NB4 (cell line): ENCODE measurements around the gene CCDC88C.

Experiments
- DNase-seq: peaks from one replicate; pipeline ENCODE4 v3.0.0; 2010; ENCODE audit warnings: low read depth
- H3K4me3 ChIP-seq: one replicate; pipeline ENCODE4 v1.5.1; 2011; ENCODE audit warnings: mild to moderate bottlenecking, low read depth, low read length, moderate library complexity
- MYC ChIP-seq: IDR thresholded peaks from 2 replicates; pipeline ENCODE4 v1.6.1; 2011; ENCODE audit warnings: low read depth, low read length
- POLR2A ChIP-seq: IDR thresholded peaks from 2 replicates; pipeline ENCODE4 v1.6.1; 2011; ENCODE audit warnings: mild to moderate bottlenecking; ENCODE audit not compliant: insufficient read length; ENCODE audit errors: extremely low read depth
- TF ChIP-seq, protein P1 (sequence below): IDR thresholded peaks from 2 replicates; pipeline ENCODE4 v1.6.1; 2011; ENCODE audit warnings: low read depth, low read length
- TF ChIP-seq, protein P2 (sequence below): IDR thresholded peaks from one replicate; pipeline ENCODE4 v1.5.1; 2012; ENCODE audit warnings: low read depth, low read length

The CCDC88C gene

DNA sequence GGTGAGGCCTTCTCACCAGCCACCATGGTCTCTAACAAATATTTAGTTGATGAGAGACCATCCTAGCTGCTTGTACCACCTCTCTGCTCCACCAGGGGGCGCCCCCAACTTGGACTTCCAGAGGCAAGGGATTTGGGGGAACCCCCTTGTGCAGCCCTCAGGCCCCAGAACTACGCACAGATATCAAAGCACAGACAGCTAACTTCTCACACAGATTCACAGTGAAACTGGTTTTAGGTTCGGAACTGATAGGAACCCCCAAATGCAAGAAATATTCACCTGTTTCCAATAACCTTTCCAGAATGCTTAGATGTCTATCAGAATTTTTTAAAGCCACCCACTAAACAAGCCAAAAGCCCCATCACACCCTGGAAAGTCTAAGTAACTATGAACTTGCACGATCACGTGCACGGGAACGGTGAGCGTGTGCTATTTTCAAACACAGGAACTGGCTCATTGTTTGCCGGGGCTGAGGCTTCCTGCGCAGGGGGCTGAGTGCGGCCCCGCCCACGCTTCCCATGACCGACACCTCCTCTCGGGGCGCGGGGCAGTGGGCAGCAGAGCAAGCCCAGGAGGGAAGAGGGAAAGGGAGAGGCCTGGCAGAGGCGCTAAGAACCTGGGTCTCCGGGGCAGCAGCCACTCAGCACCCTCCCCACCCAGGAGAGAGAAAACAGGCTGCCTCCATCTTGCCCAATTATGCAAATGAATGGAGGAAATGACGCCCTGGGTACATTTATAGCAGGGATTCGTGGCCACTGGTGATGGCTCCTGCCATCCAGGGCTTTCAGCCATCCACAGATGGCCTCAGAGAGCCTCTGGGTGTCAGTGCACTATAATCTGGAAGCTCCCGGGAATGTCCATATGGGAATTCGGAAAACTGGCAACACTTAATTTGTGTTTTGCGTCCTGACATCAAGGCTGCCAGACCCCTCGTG, 93.7 kb downstream of the CCDC88C start:
- TF ChIP-seq, protein P1, sequence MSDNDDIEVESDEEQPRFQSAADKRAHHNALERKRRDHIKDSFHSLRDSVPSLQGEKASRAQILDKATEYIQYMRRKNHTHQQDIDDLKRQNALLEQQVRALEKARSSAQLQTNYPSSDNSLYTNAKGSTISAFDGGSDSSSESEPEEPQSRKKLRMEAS = peak; percentile 95
- TF ChIP-seq MYC (peak; percentile 56), POLR2A (no peak)
- TF ChIP-seq, protein P2, sequence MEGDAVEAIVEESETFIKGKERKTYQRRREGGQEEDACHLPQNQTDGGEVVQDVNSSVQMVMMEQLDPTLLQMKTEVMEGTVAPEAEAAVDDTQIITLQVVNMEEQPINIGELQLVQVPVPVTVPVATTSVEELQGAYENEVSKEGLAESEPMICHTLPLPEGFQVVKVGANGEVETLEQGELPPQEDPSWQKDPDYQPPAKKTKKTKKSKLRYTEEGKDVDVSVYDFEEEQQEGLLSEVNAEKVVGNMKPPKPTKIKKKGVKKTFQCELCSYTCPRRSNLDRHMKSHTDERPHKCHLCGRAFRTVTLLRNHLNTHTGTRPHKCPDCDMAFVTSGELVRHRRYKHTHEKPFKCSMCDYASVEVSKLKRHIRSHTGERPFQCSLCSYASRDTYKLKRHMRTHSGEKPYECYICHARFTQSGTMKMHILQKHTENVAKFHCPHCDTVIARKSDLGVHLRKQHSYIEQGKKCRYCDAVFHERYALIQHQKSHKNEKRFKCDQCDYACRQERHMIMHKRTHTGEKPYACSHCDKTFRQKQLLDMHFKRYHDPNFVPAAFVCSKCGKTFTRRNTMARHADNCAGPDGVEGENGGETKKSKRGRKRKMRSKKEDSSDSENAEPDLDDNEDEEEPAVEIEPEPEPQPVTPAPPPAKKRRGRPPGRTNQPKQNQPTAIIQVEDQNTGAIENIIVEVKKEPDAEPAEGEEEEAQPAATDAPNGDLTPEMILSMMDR = peak; percentile 93
- peak overlapping the region; percentile 34 for H3K4me3 ChIP-seq
- peak; percentile 90 for DNase-seq

DNA sequence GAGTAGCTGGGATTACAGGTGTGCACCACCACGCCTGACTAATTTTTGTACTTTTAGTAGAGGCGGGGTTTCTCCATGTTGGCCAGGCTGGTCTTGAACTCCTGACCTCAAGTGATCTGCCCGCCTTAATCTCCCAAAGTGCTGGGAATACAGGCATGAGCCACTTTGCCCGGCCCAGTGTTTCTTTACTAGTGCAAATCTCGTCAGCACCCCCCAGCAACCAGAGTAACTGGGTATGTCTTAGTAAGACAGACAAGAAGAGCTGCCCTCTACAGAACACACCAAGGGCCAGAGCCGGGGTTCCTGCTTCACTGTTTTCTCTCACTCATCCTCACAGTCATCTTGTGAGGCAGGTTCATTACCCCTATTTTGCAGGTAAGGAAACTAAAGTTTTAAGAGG, 94.6 kb downstream of the CCDC88C start:
- no peak overlapping the region for H3K4me3 ChIP-seq
- no peak for TF ChIP-seq POLR2A
- TF ChIP-seq, protein P2 = no peak
- TF ChIP-seq, protein P1 = no peak
- no peak for TF ChIP-seq MYC
- DNase-seq = no peak

DNA sequence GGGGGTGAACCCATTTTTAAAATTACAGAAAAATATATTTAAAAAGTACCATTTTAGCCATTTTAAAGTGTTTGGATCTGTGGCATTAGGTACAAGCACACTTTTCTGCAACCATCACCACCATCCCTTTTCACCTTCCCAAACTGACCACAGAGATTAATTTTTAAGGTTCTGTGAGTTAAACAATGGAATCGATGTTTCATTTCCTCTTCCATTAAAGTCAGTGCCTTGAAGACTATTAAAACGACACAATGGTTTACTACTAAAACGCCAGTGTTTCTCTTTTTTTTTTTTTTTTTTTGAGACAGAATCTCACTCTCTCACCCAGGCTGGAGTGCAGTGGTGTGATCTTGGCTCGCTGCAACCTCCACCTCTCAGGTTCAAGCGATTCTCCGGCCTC, 95.0 kb downstream of the CCDC88C start:
- TF ChIP-seq POLR2A (no peak), MYC (no peak)
- TF ChIP-seq, protein P2 = no peak
- TF ChIP-seq, protein P1 = no peak
- H3K4me3 ChIP-seq = no peak overlapping the region
- DNase-seq = no peak

DNA sequence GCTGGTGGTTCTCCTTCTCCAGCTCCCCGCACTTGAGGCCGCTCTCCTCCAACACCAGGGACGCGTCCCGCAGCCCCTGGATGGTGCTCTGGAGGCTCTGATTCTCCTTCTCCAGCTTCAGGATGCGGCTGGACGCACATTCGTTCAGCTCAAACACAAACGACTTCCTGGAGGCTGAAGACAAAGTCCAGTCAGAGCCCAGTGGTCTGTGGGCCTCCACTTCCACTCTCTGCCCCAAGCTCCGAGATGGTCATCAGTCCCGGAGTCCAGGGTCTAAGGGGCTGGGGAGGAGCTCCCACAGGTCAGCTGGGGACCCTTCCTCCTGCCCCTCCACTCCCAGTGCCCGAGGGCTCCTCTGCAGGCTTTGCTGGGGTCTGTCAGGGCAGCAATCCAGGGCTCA, 96.5 kb downstream of the CCDC88C start:
- H3K4me3 ChIP-seq = no peak overlapping the region
- TF ChIP-seq POLR2A (no peak), MYC (no peak)
- TF ChIP-seq, protein P2 = no peak
- TF ChIP-seq, protein P1 = no peak
- no peak for DNase-seq

DNA sequence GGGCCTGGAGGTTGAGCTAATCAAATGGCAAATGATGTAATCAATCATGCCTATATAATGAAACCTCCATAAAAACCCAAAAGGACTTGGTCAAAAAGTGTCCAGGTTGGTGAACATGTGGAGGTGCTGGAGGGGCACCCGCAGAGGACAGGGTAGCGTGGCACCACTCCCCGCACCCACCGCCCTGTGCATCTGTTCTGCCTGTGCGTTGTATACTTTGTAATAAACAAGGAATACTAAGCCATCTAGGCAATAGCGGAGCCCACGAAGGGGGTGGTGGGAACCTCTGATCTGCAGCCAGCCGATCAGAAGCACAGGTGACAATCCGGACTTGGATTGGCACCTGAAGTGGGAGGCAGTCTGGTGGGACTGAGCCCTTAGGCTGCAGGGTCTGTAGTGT, 97.4 kb downstream of the CCDC88C start:
- DNase-seq = no peak
- no peak overlapping the region for H3K4me3 ChIP-seq
- TF ChIP-seq, protein P1 = no peak
- TF ChIP-seq, protein P2 = no peak
- TF ChIP-seq POLR2A = no peak
- no peak for TF ChIP-seq MYC
